Loucy (cell line): ENCODE results near the gene GRPEL1.
A peak's percentile ranks its signal among the peaks of the same experiment; 100 is the strongest.

Source experiments
- H2AFZ ChIP-seq: fragments of 200-600 bp; sonication (generic); 2 replicates; pipeline ENCODE4 v1.6.0; 2016; ENCODE audit warnings: antibody characterized with exemption, mild to moderate bottlenecking, low read length, moderate library complexity
- H3F3A ChIP-seq: fragments of 200-600 bp; 2 replicates; pipeline ENCODE4 v1.6.0; 2016; ENCODE audit warnings: antibody characterized with exemption, low read depth, mild to moderate bottlenecking
- H3K27me3 ChIP-seq: fragments of 200-600 bp; sonication (generic); 2 replicates; pipeline ENCODE4 v1.6.1; 2014; ENCODE audit warnings: low read length, mild to moderate bottlenecking; ENCODE audit not compliant: insufficient read depth, poor library complexity, severe bottlenecking
- H3K36me3 ChIP-seq: fragments of 200-600 bp; sonication (generic); 2 replicates; pipeline ENCODE4 v1.6.1; 2016; ENCODE audit warnings: low read length; ENCODE audit not compliant: insufficient read depth
- H3K4me1 ChIP-seq: fragments of 200-600 bp; sonication (generic); 2 replicates; pipeline ENCODE4 v1.5.1; 2014; ENCODE audit warnings: low read length, mild to moderate bottlenecking; ENCODE audit not compliant: insufficient read depth, poor library complexity, severe bottlenecking
- H3K4me2 ChIP-seq: fragments of 200-600 bp; sonication (generic); 2 replicates; pipeline ENCODE4 v1.6.0; 2014; ENCODE audit warnings: antibody characterized with exemption, low read length, low read depth, mild to moderate bottlenecking; ENCODE audit not compliant: poor library complexity, severe bottlenecking
- H3K4me3 ChIP-seq: fragments of 200-600 bp; sonication (generic); 2 replicates; pipeline ENCODE4 v1.5.1; 2014; ENCODE audit warnings: low read length, mild to moderate bottlenecking, mixed read lengths; ENCODE audit not compliant: poor library complexity, severe bottlenecking
- H3K79me2 ChIP-seq: fragments of 200-600 bp; sonication (generic); 2 replicates; pipeline ENCODE4 v1.6.1; 2014; ENCODE audit warnings: low read length; ENCODE audit not compliant: insufficient read depth
- H3K9ac ChIP-seq: fragments of 200-600 bp; sonication (generic); 2 replicates; pipeline ENCODE4 v1.6.0; 2014; ENCODE audit warnings: mild to moderate bottlenecking, low read depth, low read length, moderate library complexity; ENCODE audit not compliant: poor library complexity, severe bottlenecking
- H3K9me2 ChIP-seq: fragments of 200-600 bp; sonication (generic); replicated peaks from 2 replicates; pipeline ENCODE4 v1.6.1; 2016; ENCODE audit warnings: low read depth, low read length, mixed read lengths
- H3K9me3 ChIP-seq: fragments of 200-600 bp; sonication (generic); 2 replicates; pipeline ENCODE4 v1.6.1; 2014; ENCODE audit warnings: mild to moderate bottlenecking, antibody characterized with exemption, low read length, low read depth; ENCODE audit not compliant: insufficient read depth
- H4K20me1 ChIP-seq: fragments of 200-600 bp; sonication (generic); 2 replicates; pipeline ENCODE4 v1.6.0; 2014; ENCODE audit warnings: antibody characterized with exemption, low read length, mild to moderate bottlenecking; ENCODE audit not compliant: insufficient read depth, poor library complexity, severe bottlenecking
- CTCF ChIP-seq: fragments of 200-600 bp; sonication (generic); conservative IDR thresholded peaks from 2 replicates; pipeline ENCODE4 v1.5.1; 2014; ENCODE audit warnings: mild to moderate bottlenecking, antibody characterized with exemption, low read length
- EZH2phosphoT487 ChIP-seq: fragments of 200-600 bp; IDR thresholded peaks from 2 replicates; pipeline ENCODE4 v1.6.1; 2018; ENCODE audit warnings: antibody characterized with exemption, mild to moderate bottlenecking, moderate library complexity, borderline replicate concordance

GRPEL1 gene

GRCh38 chr4:7041246-7041645 lies 26.6 kb downstream of the GRPEL1 start:
- Histone ChIP-seq H3K4me2 (no peak overlapping the region), H2AFZ (no peak overlapping the region), H3K4me3 (no peak overlapping the region), H3F3A (no peaks in the 10 kb centered on the region), H3K79me2 (peaks cover 11% of the 10 kb centered on the region; the same call in 1 of the 2 replicates), H3K36me3 (no peaks in the 10 kb centered on the region), H3K9me2 (no peaks in the 10 kb centered on the region), H3K4me1 (peaks cover 18% of the 10 kb centered on the region), H4K20me1 (peaks cover 25% of the 10 kb centered on the region), H3K9ac (no peak overlapping the region), H3K9me3 (no peaks in the 10 kb centered on the region), H3K27me3 (peaks cover 30% of the 10 kb centered on the region)
- no peak for TF ChIP-seq CTCF

- no peak overlapping the region for H3K9ac ChIP-seq
Observed at GRCh38 chr4:7040765-7041164, 27.1 kb downstream of the GRPEL1 start.

GRCh38 chr4:7037425-7037824 lies 30.4 kb downstream of the GRPEL1 start:
- Histone ChIP-seq H3K9ac (no peak overlapping the region), H3F3A (no peaks in the 10 kb centered on the region), H3K4me3 (no peak overlapping the region), H3K4me2 (no peak overlapping the region), H3K36me3 (peaks cover 3% of the 10 kb centered on the region; the same call in 1 of the 2 replicates), H4K20me1 (no peaks in the 10 kb centered on the region), H3K79me2 (no peaks in the 10 kb centered on the region), H3K27me3 (peaks cover 8% of the 10 kb centered on the region), H3K9me3 (no peaks in the 10 kb centered on the region), H3K4me1 (no peaks in the 10 kb centered on the region), H2AFZ (no peak overlapping the region), H3K9me2 (no peaks in the 10 kb centered on the region)
- TF ChIP-seq CTCF (peak; percentile 46), EZH2phosphoT487 (no peak)

More at GRCh38 chr4:7040765-7041164, 27.1 kb downstream of the GRPEL1 start:
- Histone ChIP-seq H3K79me2 (peaks cover 11% of the 10 kb centered on the region; the same call in 1 of the 2 replicates), H4K20me1 (peaks cover 20% of the 10 kb centered on the region), H3K4me2 (no peak overlapping the region), H3K4me3 (no peak overlapping the region), H3K4me1 (peaks cover 18% of the 10 kb centered on the region), H3K27me3 (peaks cover 26% of the 10 kb centered on the region), H2AFZ (no peak overlapping the region), H3K9me3 (no peaks in the 10 kb centered on the region), H3K9me2 (no peaks in the 10 kb centered on the region), H3F3A (no peaks in the 10 kb centered on the region), H3K36me3 (no peaks in the 10 kb centered on the region)
- TF ChIP-seq EZH2phosphoT487 (no peak), CTCF (no peak)
